Activated T-helper 17 cell treated with anti-CD3 and anti-CD28 coated beads, Interleukin-2, amount 50 U/mL, for 72 hours (primary cell): ENCODE measurements around the gene MYO1D. TPM values are rescaled to one million over a fixed set of nuclear protein-coding genes. Genes with fewer than 3 reads are reported as not detected.
A peak's percentile ranks its signal among the peaks of the same experiment; 100 is the strongest.

Source experiments
- ATAC-seq: fragments of 150-1000 bp; cut with Tn5 transposase; replicated peaks from 2 replicates; pipeline ENCODE4 v1.10.0; 2021; ENCODE audit warnings: mild to moderate bottlenecking, moderate library complexity
- H3K27ac Mint-ChIP-seq: one replicate; pipeline ENCODE4 v1.8.0; 2022; ENCODE audit warnings: mixed read lengths
- H3K27me3 Mint-ChIP-seq: one replicate; pipeline ENCODE4 v1.8.0; 2022; ENCODE audit warnings: mixed read lengths
- H3K36me3 Mint-ChIP-seq: one replicate; pipeline ENCODE4 v1.8.0; 2022; ENCODE audit warnings: low read depth, mild to moderate bottlenecking, mixed read lengths
- H3K4me1 Mint-ChIP-seq: one replicate; pipeline ENCODE4 v1.8.0; 2022; ENCODE audit warnings: mixed read lengths
- H3K4me3 Mint-ChIP-seq: one replicate; pipeline ENCODE4 v1.8.0; 2022; ENCODE audit warnings: mild to moderate bottlenecking, mixed read lengths
- H3K9me3 Mint-ChIP-seq: one replicate; pipeline ENCODE4 v1.8.0; 2022; ENCODE audit warnings: mixed read lengths
- total RNA-seq, 2 donors: library from RNA; stranded (reverse); gene quantifications; one replicate each; pipeline ENCODE4 v1.2.3, GENCODE V29; 2022

MYO1D gene
- total RNA-seq, 2 donors from 2014 or later, result 9.1 to 32.0 TPM

- peaks cover 20% of the 10 kb centered on the region for H3K4me1 Mint-ChIP-seq
These were observed 387.4 kb downstream of the MYO1D start for GRCh38 chr17:32489320-32490100.

GRCh38 chr17:32488604-32489180, 388.2 kb downstream of the MYO1D start:
- H3K36me3 Mint-ChIP-seq, result peaks cover 39% of the 10 kb centered on the region
- peaks cover 20% of the 10 kb centered on the region for H3K4me1 Mint-ChIP-seq
- H3K27me3 Mint-ChIP-seq, result no peaks in the 10 kb centered on the region
- peak overlapping the region; percentile 82 for H3K27ac Mint-ChIP-seq
- no peak for ATAC-seq
- H3K4me3 Mint-ChIP-seq, result peak overlapping the region; percentile 94
- no peaks in the 10 kb centered on the region for H3K9me3 Mint-ChIP-seq

More at GRCh38 chr17:32489320-32490100, 387.4 kb downstream of the MYO1D start:
- Mint-ChIP-seq H3K9me3 (no peaks in the 10 kb centered on the region), H3K4me3 (peak overlapping the region; percentile 94), H3K36me3 (peaks cover 39% of the 10 kb centered on the region), H3K27ac (peak overlapping the region; percentile 82), H3K27me3 (no peaks in the 10 kb centered on the region)
- ATAC-seq, result no peak

GRCh38 chr17:32488177-32488542, 388.8 kb downstream of the MYO1D start:
- Mint-ChIP-seq H3K9me3 (no peaks in the 10 kb centered on the region), H3K4me1 (peaks cover 20% of the 10 kb centered on the region), H3K27me3 (no peaks in the 10 kb centered on the region), H3K36me3 (peaks cover 45% of the 10 kb centered on the region), H3K4me3 (peak overlapping the region; percentile 94), H3K27ac (peak overlapping the region; percentile 82)
- no peak for ATAC-seq

DNA sequence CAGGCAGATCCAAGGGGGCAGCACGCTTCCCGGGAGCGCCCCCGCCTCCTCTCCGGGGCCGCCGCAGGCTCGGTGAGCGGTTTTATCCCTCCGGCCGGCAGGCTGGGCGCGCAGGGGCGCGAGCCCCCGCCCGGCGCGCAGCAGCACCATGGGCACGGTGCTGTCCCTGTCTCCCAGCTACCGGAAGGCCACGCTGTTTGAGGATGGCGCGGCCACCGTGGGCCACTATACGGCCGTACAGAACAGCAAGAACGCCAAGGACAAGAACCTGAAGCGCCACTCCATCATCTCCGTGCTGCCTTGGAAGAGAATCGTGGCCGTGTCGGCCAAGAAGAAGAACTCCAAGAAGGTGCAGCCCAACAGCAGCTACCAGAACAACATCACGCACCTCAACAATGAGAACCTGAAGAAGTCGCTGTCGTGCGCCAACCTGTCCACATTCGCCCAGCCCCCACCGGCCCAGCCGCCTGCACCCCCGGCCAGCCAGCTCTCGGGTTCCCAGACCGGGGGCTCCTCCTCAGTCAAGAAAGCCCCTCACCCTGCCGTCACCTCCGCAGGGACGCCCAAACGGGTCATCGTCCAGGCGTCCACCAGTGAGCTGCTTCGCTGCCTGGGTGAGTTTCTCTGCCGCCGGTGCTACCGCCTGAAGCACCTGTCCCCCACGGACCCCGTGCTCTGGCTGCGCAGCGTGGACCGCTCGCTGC, 389.3 kb downstream of the MYO1D start:
- peaks cover 46% of the 10 kb centered on the region for H3K36me3 Mint-ChIP-seq
- H3K9me3 Mint-ChIP-seq, result no peaks in the 10 kb centered on the region
- H3K4me1 Mint-ChIP-seq, result peaks cover 14% of the 10 kb centered on the region
- H3K27me3 Mint-ChIP-seq, result no peaks in the 10 kb centered on the region
- ATAC-seq, result peak; percentile 53
- peak overlapping the region; percentile 94 for H3K4me3 Mint-ChIP-seq
- peak overlapping the region; percentile 82 for H3K27ac Mint-ChIP-seq

GRCh38 chr17:32486701-32487472, 390.0 kb downstream of the MYO1D start, which contains the start of gene CDK5R1:
Gene CDK5R1, plus strand, starts transcription at chr17:32486993. Its CDS starts 628 bp downstream, at chr17:32487621.
- Mint-ChIP-seq H3K36me3 (peaks cover 53% of the 10 kb centered on the region), H3K27ac (peak within 1 kb of the TSS; percentile 82), H3K9me3 (no peaks in the 10 kb centered on the region), H3K4me3 (peak within 1 kb of the TSS; percentile 94), H3K4me1 (peaks cover 7% of the 10 kb centered on the region), H3K27me3 (no peaks in the 10 kb centered on the region)
- peak; percentile 59 for ATAC-seq

DNA sequence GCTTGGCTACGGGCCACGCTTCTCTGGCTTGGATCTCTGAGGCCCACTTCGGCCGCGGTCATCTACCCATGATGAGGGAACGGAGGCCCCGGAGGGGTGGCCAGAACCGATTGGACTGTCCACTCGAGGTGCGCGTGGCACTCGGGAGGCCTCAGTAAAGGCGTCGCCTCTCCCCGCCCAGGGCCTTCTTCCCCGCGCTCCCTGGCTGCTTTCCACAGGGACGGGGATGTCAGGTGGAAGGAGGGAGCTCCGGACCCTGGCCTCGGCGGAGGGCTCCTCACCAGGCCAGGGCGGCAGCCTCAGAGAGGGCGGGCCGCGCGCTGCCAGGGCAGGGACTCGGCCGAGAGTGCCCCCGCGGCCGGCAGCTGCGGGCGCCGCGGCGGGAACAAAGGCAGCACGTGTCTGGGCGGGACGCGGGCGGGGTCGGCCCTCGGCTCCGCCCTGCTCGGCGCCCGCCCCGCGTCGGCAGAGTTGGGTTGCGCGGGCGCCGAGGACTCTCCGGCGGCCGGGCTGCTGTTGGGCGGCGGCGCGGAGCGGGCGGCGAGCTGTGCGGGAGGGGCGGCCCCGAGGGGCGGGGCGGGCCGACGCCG, 390.7 kb downstream of the MYO1D start:
- peak overlapping the region; percentile 67 for H3K27ac Mint-ChIP-seq
- H3K4me3 Mint-ChIP-seq, result peak overlapping the region; percentile 77
- H3K27me3 Mint-ChIP-seq, result no peaks in the 10 kb centered on the region
- ATAC-seq, result peak; percentile 71
- no peaks in the 10 kb centered on the region for H3K9me3 Mint-ChIP-seq
- peaks cover 10% of the 10 kb centered on the region for H3K4me1 Mint-ChIP-seq
- peaks cover 59% of the 10 kb centered on the region for H3K36me3 Mint-ChIP-seq

GRCh38 chr17:32485261-32486110, 391.4 kb downstream of the MYO1D start:
- Mint-ChIP-seq H3K4me1 (peaks cover 10% of the 10 kb centered on the region), H3K4me3 (peak overlapping the region; percentile 77)

GRCh38 chr17:32484628-32485027, 392.3 kb downstream of the MYO1D start:
- Mint-ChIP-seq H3K36me3 (peaks cover 59% of the 10 kb centered on the region), H3K27ac (no peak overlapping the region), H3K27me3 (no peaks in the 10 kb centered on the region), H3K4me1 (peaks cover 10% of the 10 kb centered on the region), H3K9me3 (no peaks in the 10 kb centered on the region), H3K4me3 (no peak overlapping the region)
- ATAC-seq, result no peak

More at GRCh38 chr17:32485261-32486110, 391.4 kb downstream of the MYO1D start:
- no peak for ATAC-seq
- H3K27me3 Mint-ChIP-seq, result no peaks in the 10 kb centered on the region
- H3K36me3 Mint-ChIP-seq, result peaks cover 59% of the 10 kb centered on the region
- peak overlapping the region; percentile 67 for H3K27ac Mint-ChIP-seq
- no peaks in the 10 kb centered on the region for H3K9me3 Mint-ChIP-seq

- Mint-ChIP-seq H3K4me3 (no peak overlapping the region), H3K36me3 (peaks cover 59% of the 10 kb centered on the region), H3K9me3 (no peaks in the 10 kb centered on the region), H3K4me1 (peaks cover 10% of the 10 kb centered on the region), H3K27ac (no peak overlapping the region), H3K27me3 (no peaks in the 10 kb centered on the region)
- ATAC-seq, result no peak
These were observed 392.9 kb downstream of the MYO1D start for GRCh38 chr17:32484041-32484461.

DNA sequence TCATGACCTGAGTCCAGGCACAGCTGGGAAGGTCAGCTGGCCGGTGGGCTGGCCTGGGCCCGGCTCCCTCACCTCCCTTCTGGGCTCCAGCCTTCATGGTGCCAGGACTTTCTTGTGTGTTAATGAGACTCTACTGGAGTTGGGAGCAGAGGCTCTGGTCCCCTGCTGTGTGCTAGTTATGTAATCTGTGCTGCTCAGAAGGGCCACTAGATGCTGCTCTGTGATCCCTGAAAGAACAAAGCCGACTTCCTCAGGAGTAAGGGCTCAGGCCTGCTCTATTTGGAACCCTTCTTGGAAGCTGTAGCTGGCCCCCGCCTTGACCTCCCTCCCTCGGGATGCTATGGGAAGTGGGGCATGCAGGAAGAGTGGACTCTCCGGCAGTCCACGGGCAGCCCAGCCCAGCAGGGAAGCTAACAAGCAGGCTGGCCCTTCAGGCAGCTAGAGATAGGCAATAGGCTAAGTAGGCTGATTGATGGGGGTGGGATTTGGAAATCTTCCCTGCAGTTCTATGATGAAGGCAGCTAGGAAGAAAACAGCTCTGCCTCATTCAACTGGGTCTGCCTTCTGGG, 393.4 kb downstream of the MYO1D start:
- Mint-ChIP-seq H3K27me3 (no peaks in the 10 kb centered on the region), H3K4me1 (peaks cover 10% of the 10 kb centered on the region), H3K4me3 (no peak overlapping the region), H3K27ac (peak overlapping the region; percentile 21), H3K36me3 (peaks cover 59% of the 10 kb centered on the region), H3K9me3 (no peaks in the 10 kb centered on the region)
- peak; percentile 36 for ATAC-seq

DNA sequence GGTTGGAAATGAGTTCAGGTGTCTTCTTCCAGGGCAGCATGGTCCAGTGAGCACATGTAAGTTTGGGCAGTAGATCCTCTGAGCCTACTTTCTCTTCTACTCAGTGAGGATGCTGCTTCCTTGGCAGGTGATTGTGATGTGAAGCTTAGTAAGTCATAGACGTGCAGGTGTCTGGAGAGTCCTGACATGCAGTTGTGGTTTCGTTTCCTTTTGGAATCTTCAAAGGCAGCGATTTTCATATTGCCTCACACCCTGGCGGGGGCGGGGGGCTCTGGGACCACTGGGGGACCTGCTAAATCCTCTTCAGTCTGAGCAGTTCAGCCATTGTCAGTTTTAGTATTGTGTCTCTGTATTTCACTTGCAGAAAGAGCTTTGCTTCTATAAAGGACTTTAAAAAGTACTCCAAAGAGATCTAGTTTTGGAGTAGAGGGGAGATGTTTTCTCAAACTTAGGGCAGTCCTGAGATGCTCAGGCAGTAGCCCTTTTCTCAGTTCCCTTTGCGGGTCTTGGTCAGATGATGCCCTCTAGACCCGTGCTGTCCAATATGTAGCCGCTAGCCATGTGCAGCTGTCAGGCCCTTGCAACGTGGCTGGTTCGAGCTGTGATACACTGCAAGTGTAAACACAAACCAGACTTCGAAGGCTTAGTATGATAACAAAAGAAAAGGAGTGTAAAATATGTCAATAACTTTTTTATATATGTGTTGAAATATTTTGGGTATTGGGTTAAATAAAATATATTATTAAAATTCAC, 394.2 kb downstream of the MYO1D start:
- peak overlapping the region; percentile 92 for H3K27ac Mint-ChIP-seq
- no peaks in the 10 kb centered on the region for H3K9me3 Mint-ChIP-seq
- H3K36me3 Mint-ChIP-seq, result peaks cover 59% of the 10 kb centered on the region
- ATAC-seq, result no peak
- peaks cover 5% of the 10 kb centered on the region for H3K4me1 Mint-ChIP-seq
- no peak overlapping the region for H3K4me3 Mint-ChIP-seq
- no peaks in the 10 kb centered on the region for H3K27me3 Mint-ChIP-seq

- no peak for ATAC-seq
- Mint-ChIP-seq H3K4me1 (peaks cover 5% of the 10 kb centered on the region), H3K4me3 (no peak overlapping the region), H3K27ac (peak overlapping the region; percentile 92), H3K9me3 (no peaks in the 10 kb centered on the region), H3K27me3 (no peaks in the 10 kb centered on the region), H3K36me3 (peaks cover 70% of the 10 kb centered on the region)
These were observed 395.7 kb downstream of the MYO1D start for GRCh38 chr17:32481193-32481592.
